ENCODE data around the gene MT1H.

DNA sequence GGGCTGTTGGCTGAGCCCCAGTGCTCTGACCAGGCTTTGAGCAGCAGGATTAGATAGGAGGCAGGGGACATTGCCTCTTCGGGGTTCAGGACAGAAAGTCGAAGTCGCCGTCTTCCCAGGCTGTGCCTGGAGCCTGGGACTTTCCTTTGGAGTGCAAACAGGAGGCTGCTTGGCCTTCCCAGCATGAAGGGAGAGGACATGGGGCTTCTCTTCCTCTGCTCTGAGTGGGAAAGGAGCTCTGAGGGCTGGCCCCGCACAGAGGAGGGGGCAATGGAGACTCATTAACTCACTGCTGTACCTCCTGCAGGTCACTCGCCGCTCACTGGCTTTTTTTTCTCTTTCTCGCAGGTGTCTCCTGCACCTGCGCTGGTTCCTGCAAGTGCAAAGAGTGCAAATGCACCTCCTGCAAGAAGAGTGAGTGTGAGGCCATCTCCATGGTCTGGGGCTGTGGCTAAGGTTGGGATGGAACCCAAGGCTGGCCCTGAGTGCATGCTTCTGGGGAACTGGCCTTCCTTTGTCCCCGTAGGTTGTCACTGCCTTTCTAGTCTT lies 11.2 kb upstream of the MT1H start:
- TF ChIP-seq, protein P1, sequence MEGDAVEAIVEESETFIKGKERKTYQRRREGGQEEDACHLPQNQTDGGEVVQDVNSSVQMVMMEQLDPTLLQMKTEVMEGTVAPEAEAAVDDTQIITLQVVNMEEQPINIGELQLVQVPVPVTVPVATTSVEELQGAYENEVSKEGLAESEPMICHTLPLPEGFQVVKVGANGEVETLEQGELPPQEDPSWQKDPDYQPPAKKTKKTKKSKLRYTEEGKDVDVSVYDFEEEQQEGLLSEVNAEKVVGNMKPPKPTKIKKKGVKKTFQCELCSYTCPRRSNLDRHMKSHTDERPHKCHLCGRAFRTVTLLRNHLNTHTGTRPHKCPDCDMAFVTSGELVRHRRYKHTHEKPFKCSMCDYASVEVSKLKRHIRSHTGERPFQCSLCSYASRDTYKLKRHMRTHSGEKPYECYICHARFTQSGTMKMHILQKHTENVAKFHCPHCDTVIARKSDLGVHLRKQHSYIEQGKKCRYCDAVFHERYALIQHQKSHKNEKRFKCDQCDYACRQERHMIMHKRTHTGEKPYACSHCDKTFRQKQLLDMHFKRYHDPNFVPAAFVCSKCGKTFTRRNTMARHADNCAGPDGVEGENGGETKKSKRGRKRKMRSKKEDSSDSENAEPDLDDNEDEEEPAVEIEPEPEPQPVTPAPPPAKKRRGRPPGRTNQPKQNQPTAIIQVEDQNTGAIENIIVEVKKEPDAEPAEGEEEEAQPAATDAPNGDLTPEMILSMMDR (IDR thresholded peaks at IDR 0.05): peak in 1 of 7 experiments; percentile 9
- no peak for TF ChIP-seq POLR2A (IDR thresholded peaks at IDR 0.05)
